ENCODE data around the gene SCNN1B.
"Not testable (repeated sequence)": the region's sequence is repeated elsewhere in the genome, so short reads cannot be mapped to it uniquely, and the experiment has no call there.

SCNN1B gene

GRCh38 chr16:23355106-23355670, 53.1 kb downstream of the SCNN1B start:
- DNase-seq (ENCODE audit: low spot score), result no peak

GRCh38 chr16:23356941-23357340, 54.8 kb downstream of the SCNN1B start:
- DNase-seq (ENCODE audit: low spot score), result no peak

- no peak for DNase-seq (ENCODE audit: low spot score)
These were observed 55.7 kb downstream of the SCNN1B start for GRCh38 chr16:23357761-23358290.

GRCh38 chr16:23359092-23359760, 57.1 kb downstream of the SCNN1B start:
- no peak for DNase-seq (ENCODE audit: low spot score)

- DNase-seq (ENCODE audit: low spot score), result no peak
These were observed 60.6 kb downstream of the SCNN1B start for GRCh38 chr16:23362460-23363317.

- DNase-seq (ENCODE audit: low spot score), result no peak
These were observed 63.6 kb downstream of the SCNN1B start for GRCh38 chr16:23365602-23366240.

- DNase-seq (ENCODE audit: low spot score), result not testable (repeated sequence)
These were observed 64.2 kb downstream of the SCNN1B start for GRCh38 chr16:23366341-23366740.

- no peak for DNase-seq (ENCODE audit: low spot score)
These were observed 65.5 kb downstream of the SCNN1B start for GRCh38 chr16:23367564-23367963.

- no peak for DNase-seq (ENCODE audit: low spot score)
These were observed 65.9 kb downstream of the SCNN1B start for GRCh38 chr16:23367988-23368387.

- DNase-seq (ENCODE audit: low spot score), result no peak
These were observed 66.4 kb downstream of the SCNN1B start for GRCh38 chr16:23368469-23368868.

- DNase-seq (ENCODE audit: low spot score), result no peak
These were observed 67.3 kb downstream of the SCNN1B start for GRCh38 chr16:23369416-23369815.

GRCh38 chr16:23371368-23371767, 69.3 kb downstream of the SCNN1B start:
- no peak for DNase-seq (ENCODE audit: low spot score)

- DNase-seq (ENCODE audit: low spot score), result no peak
These were observed 71.5 kb downstream of the SCNN1B start for GRCh38 chr16:23373436-23374219.

GRCh38 chr16:23374721-23375510, 72.8 kb downstream of the SCNN1B start:
- DNase-seq (ENCODE audit: low spot score), result no peak

GRCh38 chr16:23375643-23376042, 73.5 kb downstream of the SCNN1B start:
- no peak for DNase-seq (ENCODE audit: low spot score)

- no peak for DNase-seq (ENCODE audit: low spot score)
These were observed 75.2 kb downstream of the SCNN1B start for GRCh38 chr16:23377071-23377931.

- no peak for DNase-seq (ENCODE audit: low spot score)
These were observed 76.2 kb downstream of the SCNN1B start for GRCh38 chr16:23378256-23378655.

- no peak for DNase-seq (ENCODE audit: low spot score)
These were observed 76.8 kb downstream of the SCNN1B start for GRCh38 chr16:23378921-23379320.

- no peak for DNase-seq (ENCODE audit: low spot score)
These were observed 77.6 kb downstream of the SCNN1B start for GRCh38 chr16:23379707-23380106.

- DNase-seq (ENCODE audit: low spot score), result no peak
These were observed 78.4 kb downstream of the SCNN1B start for GRCh38 chr16:23380501-23380951.
